Stomach (tissue), 9 donors: ENCODE data around the gene KIFC3. TPM values are rescaled to one million over a fixed set of nuclear protein-coding genes. Genes with fewer than 3 reads are reported as not detected.
A peak's percentile ranks its signal among the peaks of the same experiment; 100 is the strongest.

Source experiments
- DNase-seq, 2 donors: peaks; one replicate each; pipeline versions ENCODE4 v3.0.0 to v3.0.0-alpha.2; 2013 to 2019
- H3K27ac ChIP-seq, 5 donors: fragments of 200-600 bp in 4 of 5; sonication (generic) in 4 of 5; one replicate each; pipeline ENCODE4 v1.5.1; 2013 to 2019; ENCODE audit warnings: mild to moderate bottlenecking in 1 of 5, moderate library complexity in 1 of 5
- H3K27me3 ChIP-seq, 3 donors: fragments of 200-600 bp; sonication (generic); one replicate each; pipeline ENCODE4 v1.5.1; 2017 to 2019; ENCODE audit warnings: mixed run types in 1 of 3
- H3K36me3 ChIP-seq, 4 donors: fragments of 200-600 bp; sonication (generic); 1 replicate in 3 of 4; 2 replicates in 1 of 4; pipeline ENCODE4 v1.5.1; 2016 to 2019
- H3K4me1 ChIP-seq, 4 donors: fragments of 200-600 bp; sonication (generic); one replicate each; pipeline ENCODE4 v1.5.1; 2016 to 2019
- H3K4me3 ChIP-seq, 4 donors: fragments of 200-600 bp; sonication (generic) in 3 of 4; one replicate each; pipeline ENCODE4 v1.5.1; 2016 to 2019; ENCODE audit warnings: mild to moderate bottlenecking in 1 of 4
- H3K9me3 ChIP-seq, 4 donors: fragments of 200-600 bp; sonication (generic); one replicate each; pipeline ENCODE4 v1.5.1; 2016 to 2019
- CTCF ChIP-seq, 7 experiments: fragments of 450-650 bp in 4 of 7; fragments of 200-600 bp in 3 of 7; sonication (generic) in 3 of 7; IDR thresholded peaks; one replicate each; pipeline ENCODE4 v1.5.1; 2016 to 2019; ENCODE audit warnings: antibody characterized with exemption in 7 of 7, control low read depth in 2 of 7, mild to moderate bottlenecking in 1 of 7
- EP300 ChIP-seq: sonication (generic); formaldehyde crosslinking; IDR thresholded peaks from one replicate; pipeline ENCODE4 v1.6.1; 2017; ENCODE audit warnings: antibody characterized with exemption
- POLR2A ChIP-seq, 4 donors: fragments of 450-650 bp; IDR thresholded peaks; one replicate each; pipeline ENCODE4 v1.6.1; 2016; ENCODE audit warnings: antibody characterized with exemption in 4 of 4, control low read depth in 2 of 4, mild to moderate bottlenecking in 1 of 4, moderate library complexity in 1 of 4
- POLR2AphosphoS5 ChIP-seq, 3 donors: sonication (generic); formaldehyde crosslinking; IDR thresholded peaks; one replicate each; pipeline ENCODE4 v1.6.1; 2016; ENCODE audit warnings: antibody characterized with exemption in 3 of 3
- WGBS, 5 donors: extraction: QIAGEN DNeasy Blood & Tissue Kit in 3 of 5; methylation state at CpG; one replicate each; pipeline versions ENCODE4 v1.1.5 to v1.1.7; 2013 to 2018; 5-methylcytosine and 5-hydroxymethylcytosine counted together
- intact Hi-C: fragments of 100-400 bp; cut with DNase I; formaldehyde crosslinking; loops from one replicate; pipeline ENCODE4 v1.15.1; 2023; ENCODE audit warnings: low total_unique reads
- polyA plus RNA-seq, 3 donors: library from polyadenylated mRNA; stranded (reverse); fragments of 200-250 nt; gene quantifications; one replicate each; pipeline ENCODE4 v1.2.3, GENCODE V29; 2013
- total RNA-seq, 5 donors: library from RNA; depleted of rRNA; stranded (reverse); fragments of >200 nt; gene quantifications; one replicate each; pipeline versions ENCODE4 v1.1.0 to v1.2.3, GENCODE V29; 2014 to 2016
- donor health status: healthy with polysubstance abuse.
- donor health status: Bipolar disorder and iron deficiency.
- donor health status: healthy.

KIFC3 gene
- total and polyA plus RNA-seq, 8 donors: 2.3 to 249 (median 31.1) TPM

GRCh38 chr16:57757326-57757786, 44.9 kb downstream of the KIFC3 start:
- peaks cover 0 to 9% (median 8%) of the 10 kb centered on the region in 4 donors for H3K4me1 ChIP-seq
- intact Hi-C loops: loop anchor here (5.0 to 10.0 kb wide), 2 partner anchors 105 to 247 kb away; partner anchors contain the start of genes USB1 and ZNF319
- H3K36me3 ChIP-seq: peaks cover 16 to 89% (median 87%) of the 10 kb centered on the region in 4 donors
- no peaks in the 10 kb centered on the region for H3K9me3 ChIP-seq
- peak overlapping the region in 3 of 5 donors; percentile 36 to 39 (median 36) for H3K27ac ChIP-seq
- TF ChIP-seq EP300 (no peak), POLR2AphosphoS5 (IDR thresholded peaks at IDR 0.05) (no peak), POLR2A (IDR thresholded peaks at IDR 0.05) (no peak), CTCF (IDR thresholded peaks at IDR 0.05) (peak in 5 of 7 experiments; percentile 88 to 98 (median 93))
- WGBS, 5 donors: 25 to 63% (median 56%) methylated on average over 4 to 11 of the region's 11 CpGs
- H3K27me3 ChIP-seq: no peaks in the 10 kb centered on the region
- peak; percentile 91 for DNase-seq
- no peak overlapping the region for H3K4me3 ChIP-seq

DNA sequence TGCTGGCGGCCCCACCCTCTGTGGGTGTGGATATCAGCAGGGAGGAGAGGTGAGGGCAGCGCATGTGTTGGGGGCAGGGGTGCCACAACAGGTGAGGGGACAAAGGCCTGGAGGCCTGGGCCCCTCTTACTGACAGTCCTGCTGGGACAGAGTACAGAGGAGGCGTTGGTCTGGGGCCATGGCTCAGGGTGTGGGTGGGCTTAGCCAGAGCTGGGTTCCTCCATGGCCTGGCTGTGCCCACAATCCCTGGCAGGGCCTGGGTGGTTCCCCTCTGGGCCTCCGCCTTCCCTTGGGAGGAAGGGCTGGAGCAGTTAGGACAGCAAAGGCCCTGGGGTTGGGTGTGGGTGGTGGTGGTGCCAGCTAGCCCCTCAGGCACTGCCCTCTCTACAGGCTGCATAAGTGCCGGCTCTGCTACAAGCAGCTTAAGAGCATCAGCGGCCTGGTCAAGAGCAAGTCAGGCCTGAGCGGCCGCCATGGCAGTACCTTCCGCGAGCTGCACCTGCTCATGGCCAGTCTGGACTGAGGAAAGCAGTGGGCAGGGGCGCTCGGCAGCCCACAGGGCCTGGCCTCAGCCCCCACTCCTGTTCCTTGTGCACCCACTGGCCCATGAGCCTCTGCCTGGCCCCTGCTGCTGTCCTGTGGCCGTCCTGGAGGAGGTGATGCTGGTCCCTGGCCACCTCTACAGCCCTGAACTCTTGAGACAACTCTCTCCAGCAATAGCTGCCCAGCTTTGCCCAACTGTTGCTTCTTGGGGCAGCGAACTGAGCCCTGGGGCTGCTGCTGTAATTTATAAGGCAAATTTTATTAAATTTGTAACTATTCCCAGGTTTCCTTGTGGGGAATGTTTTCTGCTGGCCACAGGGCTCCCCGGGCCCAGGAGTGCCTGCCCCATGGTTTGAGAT, 45.6 kb downstream of the KIFC3 start:
- H3K4me1 ChIP-seq: peaks cover 0 to 9% (median 8%) of the 10 kb centered on the region in 4 donors
- no peak for DNase-seq
- H3K4me3 ChIP-seq: no peak overlapping the region
- peaks cover 9 to 90% (median 87%) of the 10 kb centered on the region in 4 donors for H3K36me3 ChIP-seq
- no peak overlapping the region for H3K27ac ChIP-seq
- no peaks in the 10 kb centered on the region for H3K27me3 ChIP-seq
- H3K9me3 ChIP-seq: no peaks in the 10 kb centered on the region
- 69 to 83% (median 78%) methylated on average over 9 to 15 of the region's 15 CpGs for WGBS, 5 donors
- TF ChIP-seq CTCF (IDR thresholded peaks at IDR 0.05): no peak
- no peak for TF ChIP-seq POLR2AphosphoS5 (IDR thresholded peaks at IDR 0.05)
- TF ChIP-seq POLR2A (IDR thresholded peaks at IDR 0.05): no peak
- no peak for TF ChIP-seq EP300
- intact Hi-C loops: loop anchor here (5.0 to 10.0 kb wide), 2 partner anchors 106 to 248 kb away; partner anchors contain the start of genes USB1 and ZNF319

DNA sequence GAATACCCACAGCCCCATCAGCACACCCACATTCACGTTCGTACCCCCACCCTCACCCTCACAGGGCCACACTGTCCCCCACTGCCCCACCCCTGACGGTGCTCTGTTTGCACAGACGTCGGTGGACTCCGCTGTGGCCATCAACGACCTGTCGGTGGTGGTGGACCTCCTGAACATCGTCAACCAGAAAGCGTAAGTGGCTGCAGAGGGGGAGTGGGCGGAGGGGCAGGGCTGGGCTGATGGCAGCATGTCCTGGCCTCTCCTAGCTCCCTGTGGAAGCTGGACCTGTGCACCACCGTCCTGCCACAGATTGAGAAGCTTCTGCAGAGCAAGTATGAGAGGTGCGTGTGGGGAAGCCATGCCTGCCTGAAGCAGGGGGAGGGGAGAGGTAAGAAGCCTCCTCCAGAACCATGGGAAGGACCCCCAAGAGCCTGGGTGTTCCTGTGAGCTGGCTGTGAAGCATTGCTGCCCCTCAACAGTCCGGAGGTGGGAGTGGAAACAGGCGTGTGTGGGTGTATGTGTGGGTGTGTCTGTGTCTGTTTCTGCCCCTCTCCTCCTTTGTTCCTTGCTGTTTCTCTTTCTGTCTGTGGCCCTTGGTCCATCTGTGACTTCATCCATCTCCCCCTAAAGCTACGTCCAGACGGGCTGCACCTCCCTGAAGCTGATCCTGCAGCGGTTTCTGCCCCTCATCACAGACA, 46.4 kb downstream of the KIFC3 start:
- Histone ChIP-seq H3K36me3 (peaks cover 9 to 90% (median 87%) of the 10 kb centered on the region in 4 donors), H3K9me3 (no peaks in the 10 kb centered on the region), H3K4me3 (no peak overlapping the region), H3K27me3 (no peaks in the 10 kb centered on the region), H3K4me1 (peaks cover 0 to 9% (median 8%) of the 10 kb centered on the region in 4 donors), H3K27ac (no peak overlapping the region)
- intact Hi-C loops: loop anchor here (5.0 to 10.0 kb wide), 2 partner anchors 106 to 249 kb away; partner anchors contain the start of genes USB1 and ZNF319
- 75 to 81% (median 78%) methylated on average over 17 to 18 of the region's 18 CpGs for WGBS, 5 donors
- no peak for DNase-seq
- TF ChIP-seq CTCF (IDR thresholded peaks at IDR 0.05) (no peak), POLR2AphosphoS5 (IDR thresholded peaks at IDR 0.05) (no peak), EP300 (no peak)
